HuH-7.5 (cell line): ENCODE results near the gene OR52B6.
"Not testable (repeated sequence)": the region's sequence is repeated elsewhere in the genome, so short reads cannot be mapped to it uniquely, and the experiment has no call there.

ENCODE experiments used
- DNase-seq: peaks from one replicate; pipeline ENCODE4 v3.0.0; 2011; ENCODE audit warnings: low spot score

Gene OR52B6, protein sequence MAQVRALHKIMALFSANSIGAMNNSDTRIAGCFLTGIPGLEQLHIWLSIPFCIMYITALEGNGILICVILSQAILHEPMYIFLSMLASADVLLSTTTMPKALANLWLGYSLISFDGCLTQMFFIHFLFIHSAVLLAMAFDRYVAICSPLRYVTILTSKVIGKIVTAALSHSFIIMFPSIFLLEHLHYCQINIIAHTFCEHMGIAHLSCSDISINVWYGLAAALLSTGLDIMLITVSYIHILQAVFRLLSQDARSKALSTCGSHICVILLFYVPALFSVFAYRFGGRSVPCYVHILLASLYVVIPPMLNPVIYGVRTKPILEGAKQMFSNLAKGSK

DNA sequence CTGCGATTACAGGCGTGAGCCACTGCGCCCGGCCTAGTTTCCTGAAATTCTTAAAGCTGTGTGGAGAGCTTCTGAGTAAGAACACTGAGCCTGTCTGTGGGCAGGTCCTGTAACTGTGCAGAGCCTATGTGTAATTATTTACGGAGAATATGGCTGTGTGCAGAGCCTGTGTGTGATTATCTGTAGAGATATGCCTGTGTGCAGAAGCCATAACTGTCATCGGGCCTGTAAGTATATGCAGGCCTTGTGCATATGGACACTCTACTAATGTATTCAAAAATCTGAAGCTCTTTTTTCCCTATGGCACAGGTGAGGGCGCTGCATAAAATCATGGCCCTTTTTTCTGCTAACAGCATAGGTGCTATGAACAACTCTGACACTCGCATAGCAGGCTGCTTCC is at the start of gene OR52B6:
OR52B6 (plus strand) TSS at position 301 of the 400 bp plus-strand sequence; CDS start at position 301, 0 bp downstream.
- no peak for DNase-seq

DNA sequence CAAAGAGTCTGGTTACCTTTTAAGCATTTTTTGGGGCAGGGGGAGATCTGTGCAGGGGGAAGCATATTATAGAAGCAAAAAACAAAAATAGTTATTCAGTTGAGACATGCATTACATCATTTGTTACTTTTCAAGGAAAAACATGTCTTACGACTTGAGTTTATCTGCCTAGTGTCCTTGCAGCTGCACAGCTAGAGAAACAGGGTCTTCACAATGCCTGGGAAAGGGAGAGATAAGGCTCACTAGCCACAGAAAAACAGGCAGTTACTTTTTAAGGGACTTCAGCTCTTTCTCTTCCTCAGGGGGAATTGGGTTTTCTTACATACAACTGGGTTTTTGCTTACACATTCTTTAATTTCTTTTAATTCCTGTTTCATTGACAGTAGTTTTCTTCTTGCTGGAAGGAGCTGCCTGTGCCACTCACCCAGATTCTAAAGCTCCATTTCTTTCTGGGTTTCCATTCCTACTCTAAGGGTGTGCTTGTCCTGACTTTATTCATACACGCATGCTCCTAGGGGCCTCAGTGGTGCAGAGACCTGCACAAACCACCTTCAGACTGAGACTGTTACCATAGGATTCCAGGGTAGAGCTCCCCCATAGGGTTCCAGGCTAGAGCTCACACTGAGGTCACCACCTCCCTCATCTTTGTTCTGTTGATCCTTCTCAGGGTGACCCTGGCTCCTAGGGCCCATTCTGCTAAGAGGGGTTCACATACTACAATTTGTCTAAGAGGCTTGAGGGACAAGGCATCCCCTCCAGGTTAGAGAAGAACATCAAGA is 49.4 kb upstream of the OR52B6 start:
- no peak for DNase-seq

DNA sequence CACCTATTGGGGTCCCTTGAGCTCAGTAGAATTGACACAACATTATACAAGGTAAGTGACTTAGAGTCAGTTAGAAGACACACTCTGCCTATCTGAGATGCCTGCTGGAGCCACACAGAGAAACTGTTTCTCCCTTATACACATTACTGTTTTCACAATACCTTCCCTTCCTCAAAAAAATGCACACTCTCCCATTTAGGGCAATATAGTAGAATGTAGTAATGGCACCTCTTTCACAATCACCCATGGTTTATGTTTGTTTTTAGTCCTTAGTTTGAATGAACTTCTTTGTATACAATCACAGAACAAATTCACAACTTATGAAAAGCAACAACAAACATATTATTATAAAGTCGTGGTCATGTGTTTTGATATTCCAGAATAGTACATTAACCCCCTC is 46.6 kb upstream of the OR52B6 start:
- DNase-seq = no peak

DNA sequence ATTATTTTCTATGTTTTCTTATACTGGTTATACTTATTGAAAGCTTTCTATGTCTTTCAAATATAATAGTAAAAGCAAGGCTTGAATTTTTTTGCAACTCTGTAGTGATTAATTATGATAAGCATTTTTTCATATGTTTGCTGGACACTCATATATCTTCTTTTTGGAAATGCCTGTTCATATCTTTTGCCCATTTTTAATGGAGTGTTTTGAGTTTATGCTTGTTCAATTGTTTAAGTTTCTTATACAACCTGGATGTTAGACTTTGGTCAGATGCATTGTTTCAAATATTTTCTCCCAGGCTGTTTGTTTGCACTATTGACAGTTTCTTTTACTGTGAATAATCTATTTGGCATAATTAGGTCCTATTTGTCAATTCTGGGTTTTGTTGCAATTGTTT is 44.2 kb upstream of the OR52B6 start:
- DNase-seq = no peak

DNA sequence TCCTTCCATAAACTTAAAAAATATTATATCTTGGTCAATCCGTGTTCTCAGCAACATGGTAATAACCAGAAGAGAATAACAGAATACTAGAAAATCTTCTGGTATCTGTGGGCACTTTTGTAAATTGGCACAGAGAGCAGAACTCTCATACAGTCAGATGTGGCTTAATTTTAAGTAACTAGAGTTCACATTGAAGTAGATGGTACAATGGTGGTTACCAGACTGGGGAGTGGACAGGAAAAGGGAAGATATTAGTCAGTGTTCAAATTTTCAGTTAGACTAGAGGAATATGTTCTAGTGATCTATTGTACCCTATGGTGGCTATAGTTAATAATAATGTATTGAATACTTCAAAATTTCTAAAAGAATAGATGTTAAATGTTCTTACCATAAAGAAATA is 39.2 kb upstream of the OR52B6 start:
- DNase-seq = no peak

DNA sequence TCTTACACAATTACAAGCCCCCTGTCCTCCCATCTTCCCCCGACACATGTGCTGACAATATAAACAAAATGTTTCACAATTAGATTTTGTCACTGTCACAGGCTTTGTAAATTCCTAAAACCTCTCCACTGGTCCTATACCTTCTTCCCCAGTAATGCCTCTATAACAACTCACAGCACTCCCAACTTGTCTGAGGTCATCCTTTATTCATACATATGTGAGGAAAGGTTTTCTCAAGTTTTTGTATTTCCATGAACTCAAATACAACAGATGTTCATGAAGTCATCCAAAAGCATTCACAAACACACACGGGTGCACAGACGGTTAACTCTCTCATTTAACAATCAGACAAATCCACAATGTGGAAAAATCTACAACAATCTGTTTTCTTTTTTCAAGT is 34.2 kb upstream of the OR52B6 start:
- DNase-seq = no peak

DNA sequence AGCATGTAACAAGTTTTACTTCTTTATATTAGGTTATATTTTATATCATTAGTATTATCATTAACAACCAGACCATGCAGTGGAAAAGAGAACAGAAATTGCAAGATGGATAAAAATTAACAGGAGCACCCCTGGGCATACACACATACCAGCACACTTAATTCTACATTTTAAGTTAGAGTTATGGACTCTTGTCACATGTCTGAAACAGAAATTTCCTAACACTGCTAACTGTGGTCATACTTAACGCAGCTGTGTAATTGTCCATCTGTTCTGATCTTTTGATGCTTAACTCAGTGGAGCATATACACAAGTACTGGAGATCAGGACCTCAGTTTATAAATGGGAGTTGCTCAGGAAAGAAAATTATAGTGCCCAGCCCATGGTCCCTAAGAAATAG is 32.7 kb upstream of the OR52B6 start:
- no peak for DNase-seq

DNA sequence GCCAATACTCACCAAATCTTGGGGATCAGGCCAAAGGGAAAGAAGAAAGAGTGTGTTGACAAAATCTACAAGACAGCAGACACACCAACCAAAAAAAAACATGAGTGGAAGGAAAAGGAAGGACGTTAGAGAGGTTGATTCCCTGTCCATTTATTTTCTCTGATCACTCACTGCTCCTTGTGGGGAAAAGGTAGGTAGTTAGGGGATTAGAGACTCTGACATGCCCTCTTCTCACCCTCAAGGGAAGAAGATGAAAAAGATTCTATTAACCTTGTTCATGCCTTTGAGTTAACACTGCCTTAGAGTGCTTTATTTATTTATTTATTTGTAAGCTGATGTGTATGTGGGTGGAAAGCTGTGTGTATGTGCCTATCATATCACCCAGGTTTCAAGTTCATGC is 32.2 kb upstream of the OR52B6 start, which contains the start of gene OR52H1:
OR52H1 (minus strand) TSS at position 101 of the 400 bp plus-strand sequence. CDS start 3,035 bp downstream, outside the sequence.
- DNase-seq = no peak

DNA sequence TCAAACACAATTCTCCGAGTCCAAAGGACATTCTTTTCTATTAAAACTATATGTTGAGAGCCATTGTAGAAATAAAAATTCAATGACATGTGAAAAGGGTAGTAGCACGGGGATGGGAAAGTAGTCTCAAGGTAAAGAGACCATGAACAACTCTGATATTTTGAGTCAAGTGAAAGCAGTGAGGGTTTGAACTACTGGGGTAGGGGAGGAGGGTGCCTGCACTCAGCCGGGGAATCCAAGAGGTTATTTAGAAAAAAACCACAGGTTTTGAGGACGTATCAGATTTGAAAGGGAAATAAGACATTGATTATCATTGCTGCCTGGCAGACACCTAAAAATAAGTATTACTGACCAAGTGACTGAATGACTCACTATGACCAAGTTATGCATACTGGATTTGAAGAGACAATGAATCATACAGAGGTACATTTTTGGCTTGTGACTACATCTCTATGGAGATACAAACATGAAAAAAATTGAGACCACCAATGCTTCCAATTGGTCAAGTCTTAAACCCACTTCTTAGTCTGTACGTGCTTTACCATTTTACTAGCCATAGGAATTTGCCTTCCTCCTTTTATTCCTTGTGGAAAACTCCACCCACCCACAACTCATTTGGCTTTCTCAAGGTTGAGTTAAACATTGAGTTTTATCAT is 30.1 kb upstream of the OR52B6 start:
- no peak for DNase-seq

DNA sequence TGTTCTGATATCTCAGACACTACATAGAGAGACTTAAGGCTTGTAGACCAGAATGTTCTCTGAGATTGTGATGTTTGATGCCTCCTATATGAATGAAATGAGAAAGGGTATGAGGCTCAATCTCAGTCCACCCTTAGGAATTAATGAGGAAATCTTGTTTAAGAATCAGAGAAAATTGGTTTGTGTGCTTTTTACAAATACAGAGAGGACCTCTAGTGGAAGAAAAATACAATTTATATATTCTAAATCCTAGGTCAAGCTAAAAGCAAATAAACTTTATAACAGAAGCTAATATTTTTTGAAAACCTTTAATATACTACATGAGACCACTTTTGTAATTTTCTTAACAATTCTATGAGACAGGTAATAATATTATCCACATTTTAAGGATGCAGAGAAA is 27.3 kb upstream of the OR52B6 start:
- no peak for DNase-seq

DNA sequence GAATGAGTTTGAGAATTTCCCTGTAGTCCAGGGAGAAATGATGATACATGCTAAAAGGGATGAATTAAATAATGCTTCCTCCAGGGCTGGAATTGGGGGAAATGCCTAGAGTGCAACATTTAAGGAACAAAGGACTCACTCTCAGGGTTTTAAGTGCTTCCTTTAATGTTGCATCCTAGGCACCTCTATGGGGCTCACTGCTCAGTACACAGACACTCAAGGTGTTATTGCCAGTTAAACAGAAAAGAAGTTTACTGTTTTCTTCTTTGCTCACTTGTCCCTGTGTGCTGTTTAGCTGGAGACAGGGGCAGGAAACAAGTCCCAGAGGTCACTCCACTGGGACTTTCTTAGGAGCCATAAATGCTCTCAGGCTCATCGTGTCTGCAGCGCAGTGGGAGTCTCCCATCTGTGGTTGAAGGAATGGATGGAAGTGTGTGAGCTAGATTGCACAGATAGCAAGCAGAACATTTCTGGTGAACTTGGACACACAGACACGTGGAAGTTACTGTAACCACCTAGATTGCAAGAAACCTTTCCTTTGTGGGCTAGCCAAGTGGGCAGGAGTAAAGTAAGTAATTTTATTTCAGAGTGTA is 24.0 kb upstream of the OR52B6 start:
- no peak for DNase-seq

DNA sequence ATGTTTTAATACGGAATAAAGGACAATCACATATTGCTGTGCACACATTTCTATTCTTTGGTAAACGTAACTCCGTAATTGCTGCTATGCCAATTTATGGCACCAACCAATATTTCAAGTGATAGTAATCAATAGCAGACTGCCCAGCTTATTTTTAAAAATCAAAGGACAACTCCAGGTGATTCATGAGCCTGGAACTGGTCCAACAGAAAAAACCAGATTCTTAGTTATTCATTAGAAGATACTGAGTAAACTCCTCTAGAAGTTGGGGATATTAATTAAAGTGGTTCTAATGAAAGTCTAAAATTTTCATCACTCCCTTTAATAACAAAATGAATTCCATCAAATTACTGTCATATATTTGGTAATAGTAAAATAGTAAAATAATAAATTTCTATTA is 22.9 kb upstream of the OR52B6 start:
- no peak for DNase-seq

DNA sequence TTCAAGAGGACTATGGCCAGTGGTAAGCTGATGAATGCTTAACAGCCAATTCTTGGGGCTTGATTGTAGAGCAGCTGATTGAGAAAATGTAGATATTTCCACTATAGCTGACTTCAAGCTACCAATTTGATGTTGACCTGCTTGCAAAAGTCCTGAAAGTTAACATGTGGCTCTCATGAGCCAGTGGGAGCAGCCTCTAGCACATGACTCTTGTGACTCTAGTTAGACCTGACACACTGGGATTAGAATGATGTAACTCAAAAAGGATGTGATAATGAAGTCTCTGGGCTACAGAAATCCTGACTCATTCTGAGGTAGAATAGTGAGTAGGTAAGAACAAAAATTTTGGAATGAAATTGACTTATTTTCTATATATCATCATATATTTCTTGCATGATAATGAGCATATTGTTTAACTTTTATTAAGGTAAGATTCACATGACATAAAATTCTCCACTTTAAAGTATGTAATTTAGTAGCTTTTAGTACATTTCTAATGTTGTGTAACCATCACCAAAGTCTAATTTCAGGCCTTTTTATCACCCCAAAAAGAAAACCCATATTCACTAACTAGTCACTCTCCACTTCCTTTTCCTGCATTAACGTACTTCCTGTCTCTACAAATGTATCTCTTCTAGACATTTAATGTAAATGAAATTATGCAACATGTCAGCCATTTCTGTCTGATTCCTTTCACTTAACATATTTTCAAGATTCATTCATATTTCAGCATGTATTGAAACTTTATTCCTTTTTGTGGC is 16.2 kb upstream of the OR52B6 start:
- DNase-seq = no peak

DNA sequence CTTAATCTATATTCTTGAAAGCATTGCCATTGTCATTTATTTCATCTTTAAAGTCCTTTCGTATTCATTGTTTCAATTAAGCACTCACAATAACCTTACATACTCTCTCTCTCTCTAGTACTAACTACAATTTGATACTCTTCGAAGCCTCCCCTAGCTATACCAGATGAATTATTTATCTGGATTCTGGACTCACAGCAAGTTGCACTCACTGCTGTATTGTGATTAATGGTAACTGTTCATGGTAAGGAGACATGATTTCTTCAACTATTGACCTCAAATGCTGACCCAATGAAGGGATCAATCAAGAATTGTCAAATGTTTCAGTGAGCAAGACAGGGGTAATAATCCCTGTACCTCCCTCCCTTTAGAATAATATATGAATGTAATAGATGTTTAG is 6.0 kb upstream of the OR52B6 start:
- no peak for DNase-seq

DNA sequence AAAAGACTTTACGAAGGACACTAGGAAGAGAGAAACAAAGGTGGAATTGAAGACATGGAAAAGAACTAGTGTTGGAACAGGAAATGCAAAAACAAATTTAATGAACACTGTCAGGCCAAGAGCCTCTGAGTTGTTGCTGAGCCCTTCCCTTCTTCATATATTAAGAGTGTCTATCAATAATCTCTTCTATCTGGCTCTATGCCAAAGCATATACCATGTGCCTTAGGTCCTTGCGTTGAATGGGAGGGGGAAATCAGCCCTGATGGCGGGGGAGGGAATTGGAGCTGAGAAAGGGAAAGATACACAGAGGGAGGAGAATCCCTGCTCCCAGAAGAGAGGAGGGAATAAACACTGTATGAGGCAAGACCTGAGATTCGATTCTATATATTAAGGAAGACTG is 5.5 kb upstream of the OR52B6 start:
- DNase-seq = no peak

DNA sequence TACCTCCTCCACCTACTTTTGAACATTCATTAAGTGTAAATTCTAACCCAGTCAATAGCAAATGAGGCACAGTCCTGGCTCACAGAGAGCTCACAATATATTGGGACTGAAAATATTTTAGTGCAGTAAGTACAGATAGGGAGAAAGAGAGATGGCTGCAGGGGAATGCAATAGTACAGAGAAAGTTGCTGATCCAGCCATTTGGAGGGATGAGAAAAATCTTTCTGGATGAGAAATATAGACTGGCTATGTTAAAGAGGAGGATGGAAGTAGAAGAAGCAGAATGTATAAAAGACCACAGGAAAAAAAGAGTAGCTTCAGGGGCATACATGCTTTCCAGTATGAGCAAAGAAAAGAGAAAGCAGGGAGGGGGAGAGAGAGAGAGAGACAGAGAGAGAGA is 3.6 kb upstream of the OR52B6 start:
- DNase-seq = no peak

DNA sequence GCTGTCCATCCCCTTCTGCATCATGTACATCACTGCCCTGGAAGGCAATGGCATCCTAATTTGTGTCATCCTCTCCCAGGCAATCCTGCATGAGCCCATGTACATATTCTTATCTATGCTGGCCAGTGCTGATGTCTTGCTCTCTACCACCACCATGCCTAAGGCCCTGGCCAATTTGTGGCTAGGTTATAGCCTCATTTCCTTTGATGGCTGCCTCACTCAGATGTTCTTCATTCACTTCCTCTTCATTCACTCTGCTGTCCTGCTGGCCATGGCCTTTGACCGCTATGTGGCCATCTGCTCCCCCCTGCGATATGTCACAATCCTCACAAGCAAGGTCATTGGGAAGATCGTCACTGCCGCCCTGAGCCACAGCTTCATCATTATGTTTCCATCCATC is 337 bp downstream of the OR52B6 start:
- no peak for DNase-seq

DNA sequence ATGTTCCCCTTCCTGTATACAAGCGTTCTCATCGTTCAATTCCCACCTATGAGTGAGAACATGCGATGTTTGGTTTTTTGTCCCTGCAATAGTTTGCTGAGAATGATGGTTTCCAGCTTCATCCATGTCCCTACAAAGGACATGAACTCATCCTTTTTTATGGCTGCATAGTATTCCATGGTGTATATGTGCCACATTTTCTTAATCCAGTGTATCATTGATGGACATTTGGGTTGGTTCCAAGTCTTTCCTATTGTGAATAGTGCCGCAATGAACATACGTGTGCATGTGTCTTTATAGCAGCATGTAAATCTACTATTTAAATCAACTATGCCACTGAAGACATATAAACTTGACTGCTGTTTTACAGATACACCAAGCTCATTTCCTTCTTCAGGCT is 3.8 kb downstream of the OR52B6 start:
- DNase-seq = not testable (repeated sequence)

DNA sequence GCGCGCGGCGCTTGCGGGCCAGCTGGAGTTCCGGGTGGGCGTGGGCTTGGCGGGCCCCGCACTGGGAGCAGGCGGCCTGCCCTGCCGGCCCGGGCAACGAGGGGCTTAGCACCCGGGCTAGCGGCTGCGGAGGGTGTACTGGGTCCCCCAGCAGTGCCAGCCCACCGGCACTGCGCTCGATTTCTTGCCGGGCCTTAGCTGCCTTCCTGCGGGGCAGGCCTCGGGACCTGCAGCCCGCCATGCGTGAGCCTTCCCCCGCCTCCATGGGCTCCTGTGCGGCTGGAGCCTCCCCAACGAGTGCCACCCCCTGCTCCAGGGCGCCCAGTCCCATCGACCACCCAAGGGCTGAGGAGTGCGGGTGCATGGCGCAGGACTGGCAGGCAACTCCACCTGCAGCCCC is 9.2 kb downstream of the OR52B6 start:
- DNase-seq = not testable (repeated sequence)

DNA sequence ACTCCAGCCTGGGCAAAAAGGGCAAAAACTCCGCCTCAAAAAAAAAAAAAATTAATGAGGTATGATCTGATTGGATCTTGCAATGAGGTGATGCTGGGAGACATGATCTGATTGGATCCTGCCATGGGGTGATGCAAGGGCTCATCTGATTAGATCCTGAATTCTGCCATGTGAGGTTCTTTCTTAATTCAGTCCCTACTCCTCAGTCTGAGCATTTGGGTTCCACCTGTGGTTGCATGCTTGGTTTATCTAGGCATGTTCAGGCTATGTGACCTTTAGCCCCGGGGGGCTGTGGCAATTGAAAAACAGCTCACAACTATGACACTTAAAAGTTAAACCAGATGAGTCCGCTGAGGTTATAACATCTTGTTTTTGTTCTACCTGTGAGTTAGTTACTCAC is 10.9 kb downstream of the OR52B6 start:
- peak; percentile 39 for DNase-seq

DNA sequence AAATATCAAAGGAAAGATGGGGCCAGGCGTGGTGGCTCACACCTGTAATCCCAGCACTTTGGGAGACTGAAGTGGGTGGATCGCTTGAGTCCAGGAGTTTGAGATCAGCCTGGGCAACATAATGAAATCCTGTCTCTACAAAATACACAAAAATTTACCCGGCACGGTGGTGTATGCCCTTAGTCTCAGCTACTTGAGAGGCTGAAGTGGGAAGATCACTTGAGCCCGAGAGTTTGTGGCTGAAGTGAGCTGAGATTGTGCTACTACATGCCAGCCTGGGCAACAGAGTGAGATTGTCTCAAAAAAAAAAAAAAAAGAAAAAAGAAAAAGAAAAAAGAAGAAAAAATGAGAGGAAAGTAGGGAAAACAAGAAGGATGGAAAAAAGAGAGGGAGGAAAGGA is 11.9 kb downstream of the OR52B6 start:
- no peak for DNase-seq

DNA sequence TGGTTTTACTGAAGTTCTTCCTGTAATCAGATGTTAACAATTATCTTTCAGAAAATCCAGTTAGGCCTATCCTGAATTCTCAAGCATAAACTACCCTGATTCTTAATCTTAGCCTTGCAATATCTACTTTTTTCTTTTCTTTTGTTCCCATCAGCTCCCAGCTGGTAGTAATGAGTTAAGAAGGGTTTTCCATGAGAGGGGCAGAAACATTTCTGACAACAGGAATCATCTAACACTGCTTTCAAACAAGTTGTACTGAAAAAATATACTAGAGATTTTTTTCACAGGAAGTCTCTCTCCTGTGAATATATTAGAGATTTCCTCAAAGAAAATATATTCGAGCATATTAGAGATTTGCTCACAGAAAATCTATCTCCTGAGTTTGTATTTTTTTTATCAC is 12.5 kb downstream of the OR52B6 start:
- no peak for DNase-seq
